DND-41 (cell line): Measurements from ENCODE around the gene PDE4C.

Experiments
- EZH2 ChIP-seq: IDR thresholded peaks from 3 replicates; pipeline ENCODE4 v1.6.1; 2012; ENCODE audit warnings: borderline replicate concordance, low read depth, mild to moderate bottlenecking, moderate library complexity, low read length, inconsistent platforms; ENCODE audit not compliant: severe bottlenecking
- TF ChIP-seq, protein P1 (sequence below): IDR thresholded peaks from 2 replicates; pipeline ENCODE4 v1.5.1; 2012; ENCODE audit warnings: borderline replicate concordance, low read length, moderate library complexity, mild to moderate bottlenecking; ENCODE audit not compliant: poor library complexity, severe bottlenecking; ENCODE audit errors: extremely low read depth

DNA sequence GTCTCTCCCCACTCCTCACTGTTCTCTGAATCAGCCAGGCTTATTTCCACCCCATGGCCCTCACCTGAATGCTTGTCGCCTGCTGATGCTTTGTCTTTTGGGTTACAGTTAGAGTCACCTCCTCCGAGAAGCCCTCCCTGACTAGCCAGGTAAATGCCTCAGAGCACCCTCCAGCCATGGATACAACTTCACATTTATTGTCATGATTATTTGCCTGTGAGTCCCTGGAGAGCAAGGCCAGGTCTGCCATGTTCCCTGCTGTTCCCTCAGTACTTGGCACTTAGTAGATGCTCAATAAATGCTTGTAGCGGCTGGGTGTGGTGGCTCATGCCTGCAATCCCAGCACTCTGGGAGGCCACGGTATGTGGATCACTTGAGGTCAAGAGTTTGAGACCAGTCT is 3.7 kb upstream of the PDE4C start:
- TF ChIP-seq, protein P1, sequence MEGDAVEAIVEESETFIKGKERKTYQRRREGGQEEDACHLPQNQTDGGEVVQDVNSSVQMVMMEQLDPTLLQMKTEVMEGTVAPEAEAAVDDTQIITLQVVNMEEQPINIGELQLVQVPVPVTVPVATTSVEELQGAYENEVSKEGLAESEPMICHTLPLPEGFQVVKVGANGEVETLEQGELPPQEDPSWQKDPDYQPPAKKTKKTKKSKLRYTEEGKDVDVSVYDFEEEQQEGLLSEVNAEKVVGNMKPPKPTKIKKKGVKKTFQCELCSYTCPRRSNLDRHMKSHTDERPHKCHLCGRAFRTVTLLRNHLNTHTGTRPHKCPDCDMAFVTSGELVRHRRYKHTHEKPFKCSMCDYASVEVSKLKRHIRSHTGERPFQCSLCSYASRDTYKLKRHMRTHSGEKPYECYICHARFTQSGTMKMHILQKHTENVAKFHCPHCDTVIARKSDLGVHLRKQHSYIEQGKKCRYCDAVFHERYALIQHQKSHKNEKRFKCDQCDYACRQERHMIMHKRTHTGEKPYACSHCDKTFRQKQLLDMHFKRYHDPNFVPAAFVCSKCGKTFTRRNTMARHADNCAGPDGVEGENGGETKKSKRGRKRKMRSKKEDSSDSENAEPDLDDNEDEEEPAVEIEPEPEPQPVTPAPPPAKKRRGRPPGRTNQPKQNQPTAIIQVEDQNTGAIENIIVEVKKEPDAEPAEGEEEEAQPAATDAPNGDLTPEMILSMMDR = no peak
- TF ChIP-seq EZH2 = no peak
